H1 (cell line): Measurements from ENCODE around the gene OR13A1. TPM values are rescaled to one million over a fixed set of nuclear protein-coding genes. Genes with fewer than 3 reads are reported as not detected.
A peak's percentile ranks its signal among the peaks of the same experiment; 100 is the strongest.
"Not testable (repeated sequence)": the region's sequence is repeated elsewhere in the genome, so short reads cannot be mapped to it uniquely, and the experiment has no call there.

Experiments used
- CTCF ChIA-PET: fragments of 300-600 bp; sonication (Branson Sonifier 250); formaldehyde crosslinking; loops from one replicate; lab custom pipeline; 2021; ENCODE audit not compliant: partially characterized antibody; lab: Charles Lee
- POLR2A ChIA-PET: fragments of 300-600 bp; sonication (Branson Sonifier 250); formaldehyde crosslinking; loops from one replicate; lab custom pipeline; 2021; ENCODE audit warnings: inconsistent platforms; ENCODE audit not compliant: partially characterized antibody; lab: Charles Lee
- DNase-seq, 2 experiments: peaks; one replicate each; pipeline versions ENCODE4 v3.0.0 to v3.0.0-alpha.2; 2010 to 2022; ENCODE audit warnings: low spot score in 2 of 2, low read depth in 1 of 2, mixed read lengths in 1 of 2
- FAIRE-seq: peaks from 2 replicates; lab custom pipeline; 2011; peaks lifted over from hg19 to GRCh38; lab: Jason Lieb, UNC
- H2AFZ ChIP-seq: 2 replicates; pipeline ENCODE4 v1.8.1; 2012; ENCODE audit warnings: low read length, inconsistent platforms
- H2AK5ac ChIP-seq: 2 replicates; pipeline ENCODE4 v1.6.1; 2013; ENCODE audit warnings: low read depth, low read length
- H2BK120ac ChIP-seq: replicated peaks from 2 replicates; pipeline ENCODE3; 2013; ENCODE audit warnings: low read depth, low read length, inconsistent platforms
- H2BK12ac ChIP-seq: 2 replicates; pipeline ENCODE4 v1.6.1; 2013; ENCODE audit warnings: low read depth, low read length
- H2BK15ac ChIP-seq: 2 replicates; pipeline ENCODE4 v1.6.1; 2013; ENCODE audit warnings: low read length
- H2BK20ac ChIP-seq: 2 replicates; pipeline ENCODE4 v1.6.1; 2013; ENCODE audit warnings: low read length
- H2BK5ac ChIP-seq: 2 replicates; pipeline ENCODE4 v1.6.1; 2013; ENCODE audit warnings: low read depth, low read length
- H3K14ac ChIP-seq: 2 replicates; pipeline ENCODE4 v1.6.1; 2013; ENCODE audit warnings: inconsistent platforms; ENCODE audit not compliant: insufficient read length
- H3K18ac ChIP-seq: 2 replicates; pipeline ENCODE4 v1.6.1; 2013; ENCODE audit warnings: low read length; ENCODE audit errors: extremely low read depth
- H3K23ac ChIP-seq: 2 replicates; pipeline ENCODE4 v1.6.1; 2013; ENCODE audit warnings: inconsistent platforms; ENCODE audit not compliant: insufficient read length
- H3K23me2 ChIP-seq: 2 replicates; pipeline ENCODE4 v1.6.1; 2013; ENCODE audit warnings: low read depth, low read length
- H3K27ac ChIP-seq: 2 replicates; pipeline ENCODE4 v1.6.1; 2011; ENCODE audit warnings: low read depth, low read length, inconsistent platforms
- H3K27me3 ChIP-seq, 4 experiments: replicated peaks in 1 of 4; 1 replicate in 1 of 4; 2 replicates in 3 of 4; pipeline versions ENCODE4 v1.6.1 to v1.8.1; 2011 to 2013; ENCODE audit warnings: low read length in 3 of 4, mild to moderate bottlenecking in 3 of 4, inconsistent platforms in 2 of 4, mixed read lengths in 2 of 4, moderate library complexity in 1 of 4; ENCODE audit not compliant: control insufficient read depth in 3 of 4, insufficient read depth in 3 of 4; ENCODE audit errors: extremely low read depth in 1 of 4
- H3K36me3 ChIP-seq, 4 experiments: 2 replicates each; pipeline versions ENCODE4 v1.6.1 to v1.8.1; 2011 to 2013; ENCODE audit warnings: mild to moderate bottlenecking in 4 of 4, low read length in 3 of 4, moderate library complexity in 2 of 4, control low read depth in 1 of 4, inconsistent platforms in 1 of 4; ENCODE audit not compliant: insufficient read depth in 4 of 4, control insufficient read depth in 2 of 4
- H3K4ac ChIP-seq: replicated peaks from 2 replicates; pipeline ENCODE3; 2013; ENCODE audit warnings: low read length, low read depth, mixed read lengths, inconsistent platforms; ENCODE audit not compliant: insufficient read length
- H3K4me1 ChIP-seq, 4 experiments: replicated peaks in 1 of 4; 1 replicate in 1 of 4; 2 replicates in 3 of 4; pipeline versions ENCODE4 v1.6.1 to v1.8.1; 2011 to 2013; ENCODE audit warnings: low read length in 3 of 4, inconsistent platforms in 2 of 4, mixed read lengths in 1 of 4; ENCODE audit not compliant: insufficient read depth in 4 of 4, control insufficient read depth in 3 of 4
- H3K4me2 ChIP-seq, 2 experiments: 2 replicates each; pipeline versions ENCODE4 v1.6.1 to v1.8.1; 2011 to 2013; ENCODE audit warnings: low read depth in 2 of 2, low read length in 2 of 2, control low read depth in 1 of 2, inconsistent platforms in 1 of 2, mild to moderate bottlenecking in 1 of 2; ENCODE audit not compliant: insufficient read depth in 1 of 2
- H3K4me3 ChIP-seq, 4 experiments: fragments of 200-600, 300-600 bp in 1 of 4; sonication (generic), shearing (Covaris generic), sonication (Bioruptor Twin) in 1 of 4; 2 replicates each; pipeline versions ENCODE4 v1.5.1 to v1.8.1; 2011 to 2016; ENCODE audit warnings: low read length in 4 of 4, low read depth in 3 of 4, control low read depth in 2 of 4, inconsistent platforms in 2 of 4, mild to moderate bottlenecking in 2 of 4, mixed read lengths in 1 of 4, moderate library complexity in 1 of 4; ENCODE audit not compliant: insufficient read depth in 2 of 4; ENCODE audit errors: extremely low read depth in 1 of 4
- H3K56ac ChIP-seq: replicated peaks from 2 replicates; pipeline ENCODE3; 2013; ENCODE audit warnings: low read depth, mild to moderate bottlenecking, mixed read lengths, low read length, inconsistent platforms; ENCODE audit not compliant: insufficient read length
- H3K79me1 ChIP-seq: 2 replicates; pipeline ENCODE4 v1.6.1; 2013; ENCODE audit warnings: low read depth, low read length, control low read depth
- H3K79me2 ChIP-seq, 2 experiments: 2 replicates each; pipeline versions ENCODE4 v1.6.1 to v1.8.1; 2012 to 2013; ENCODE audit warnings: low read length in 2 of 2, mild to moderate bottlenecking in 2 of 2, inconsistent platforms in 1 of 2; ENCODE audit not compliant: insufficient read depth in 2 of 2, control insufficient read depth in 1 of 2
- H3K9ac ChIP-seq, 4 experiments: replicated peaks in 1 of 4; 1 replicate in 1 of 4; 2 replicates in 3 of 4; pipeline versions ENCODE4 v1.6.1 to v1.8.1; 2011 to 2013; ENCODE audit warnings: low read depth in 3 of 4, low read length in 3 of 4, control low read depth in 2 of 4, mild to moderate bottlenecking in 2 of 4, moderate library complexity in 2 of 4, inconsistent platforms in 1 of 4; ENCODE audit errors: extremely low read depth in 1 of 4
- H3K9me3 ChIP-seq, 2 experiments: 2 replicates each; pipeline versions ENCODE4 v1.6.1 to v1.8.1; 2012 to 2013; ENCODE audit warnings: mild to moderate bottlenecking in 2 of 2, moderate library complexity in 2 of 2, control low read depth in 1 of 2, inconsistent platforms in 1 of 2, low read depth in 1 of 2, low read length in 1 of 2, mixed read lengths in 1 of 2; ENCODE audit not compliant: insufficient read depth in 2 of 2
- H4K20me1 ChIP-seq, 2 experiments: replicated peaks in 1 of 2; 2 replicates each; pipeline versions ENCODE3 to v1.8.1; 2011 to 2013; ENCODE audit warnings: inconsistent platforms in 2 of 2, low read length in 2 of 2, mild to moderate bottlenecking in 1 of 2; ENCODE audit not compliant: insufficient read depth in 2 of 2, control insufficient read depth in 1 of 2
- H4K5ac ChIP-seq: 2 replicates; pipeline ENCODE4 v1.6.1; 2013; ENCODE audit warnings: low read length, low read depth, mixed read lengths, inconsistent platforms; ENCODE audit not compliant: insufficient read length
- H4K8ac ChIP-seq: 2 replicates; pipeline ENCODE4 v1.8.0; 2013; ENCODE audit warnings: mild to moderate bottlenecking, moderate library complexity, low read length, inconsistent platforms; ENCODE audit not compliant: insufficient read depth; ENCODE audit errors: extremely low read depth
- H4K91ac ChIP-seq: replicated peaks from 2 replicates; pipeline ENCODE3; 2013; ENCODE audit warnings: low read length, mixed read lengths, inconsistent platforms; ENCODE audit not compliant: insufficient read length
- SRF ChIP-seq: IDR thresholded peaks from 2 replicates; pipeline ENCODE4 v1.6.1; 2011; ENCODE audit warnings: mild to moderate bottlenecking, low read depth, low read length, moderate library complexity
- WGBS, 2 experiments: shearing (Covaris generic) in 1 of 2; methylation state at CpG; one replicate each; pipeline versions ENCODE4 v1.1.6 to v1.1.7; 2013 to 2015; ENCODE audit warnings: low lambda C conversion rate in 2 of 2, mixed read lengths in 2 of 2, inconsistent platforms in 1 of 2, low coverage in 1 of 2, missing lambda C conversion rate in 1 of 2; ENCODE audit not compliant: insufficient replicate concordance in 2 of 2, insufficient coverage in 1 of 2, insufficient read length in 1 of 2; ENCODE audit errors: extremely low coverage in 1 of 2, missing lambda C conversion rate in 1 of 2; 5-methylcytosine and 5-hydroxymethylcytosine counted together
- polyA plus RNA-seq, 7 experiments: library from polyadenylated mRNA; depleted of rRNA in 3 of 7; stranded (reverse) in 5 of 7; unstranded in 2 of 7; fragments of >200 nt in 5 of 7; fragments of 200-250 nt in 2 of 7; gene quantifications; 1 replicate in 5 of 7; 2 replicates in 1 of 7; 4 replicates in 1 of 7; pipeline versions ENCODE4 v1.2.1 to v1.2.3, GENCODE V29; 2011 to 2013; ENCODE audit warnings: missing spikeins in 2 of 7, mixed read lengths in 2 of 7
- total RNA-seq: library from RNA; stranded (reverse); fragmentation: NEBNext Ultra II Directional; extraction: Animal tissue kit (Norgen Biotek cat#: 25700); gene quantifications from 2 replicates; pipeline ENCODE4 v1.2.1, GENCODE V29; 2021

The OR13A1 gene
- total and polyA plus RNA-seq, 2 of the 8 experiments (the other 6 are each of a cell fraction or from before 2014, with no cell fraction given) = 0.53 TPM; not detected in 1

DNA sequence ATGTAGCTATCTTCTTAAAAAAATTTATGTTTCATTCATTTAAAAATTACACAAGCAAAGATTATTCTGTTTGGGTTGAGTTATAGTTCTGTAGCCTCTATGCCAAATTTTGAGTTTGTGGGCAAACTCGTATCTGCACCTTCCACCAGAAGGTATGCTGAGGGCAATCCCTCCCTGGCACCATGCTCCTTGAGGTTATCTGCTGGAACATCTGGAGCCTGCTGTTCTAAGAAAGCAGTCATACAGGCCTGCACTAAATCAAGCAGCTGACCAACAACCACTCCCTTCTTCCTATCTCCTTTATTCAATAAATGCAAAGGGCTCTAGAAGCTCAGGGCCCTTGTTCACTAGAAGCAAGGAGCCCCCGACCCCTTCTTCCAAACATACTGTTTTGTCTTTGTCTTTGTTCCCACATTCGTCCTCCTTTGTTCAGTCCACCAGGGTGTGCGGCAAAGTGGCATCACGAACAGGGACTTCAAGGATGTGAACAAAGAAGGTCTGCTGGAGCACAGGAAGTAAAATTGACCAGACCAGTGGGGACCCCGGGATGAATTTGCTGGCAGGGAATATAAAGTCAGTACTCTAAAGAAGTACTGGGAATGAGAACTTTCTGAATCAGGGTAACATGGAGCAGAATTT, 36.4 kb downstream of the OR13A1 start:
- FAIRE-seq (no peak), DNase-seq (no peak)
- H2AFZ ChIP-seq = 0 out of 2 replicates have a peak overlapping the region, but pooled peaks have one; percentile 47
- H2BK5ac ChIP-seq = no peak overlapping the region
- no peak overlapping the region for H3K14ac ChIP-seq
- no peak overlapping the region for H2BK12ac ChIP-seq
- no peak overlapping the region for H4K8ac ChIP-seq
- H3K27ac ChIP-seq = no peak overlapping the region
- H3K4ac ChIP-seq = no peak overlapping the region
- no peaks in the 10 kb centered on the region for H3K79me1 ChIP-seq
- no peaks in the 10 kb centered on the region for H3K79me2 ChIP-seq
- no peak for TF ChIP-seq SRF
- H3K9me3 ChIP-seq = 0 out of 4 replicates have a peak, but pooled peaks cover 0 to 6% of the 10 kb centered on the region in 2 experiments
- H2BK20ac ChIP-seq = no peak overlapping the region
- H3K23ac ChIP-seq = no peak overlapping the region
- CTCF ChIA-PET = no interaction called here
- no peak overlapping the region for H3K9ac ChIP-seq
- H4K91ac ChIP-seq = no peak overlapping the region
- no peak overlapping the region for H3K56ac ChIP-seq
- no peaks in the 10 kb centered on the region for H3K27me3 ChIP-seq
- H4K20me1 ChIP-seq = no peaks in the 10 kb centered on the region
- H3K4me1 ChIP-seq = peaks cover 0 to 10% (median 7%) of the 10 kb centered on the region in 4 experiments; a peak in 4 of 7 replicates
- no peak overlapping the region for H3K18ac ChIP-seq
- no peak overlapping the region for H2BK120ac ChIP-seq
- H3K4me3 ChIP-seq = no peak overlapping the region
- no peak overlapping the region for H4K5ac ChIP-seq
- H3K4me2 ChIP-seq = no peak overlapping the region
- H2AK5ac ChIP-seq = no peak overlapping the region
- WGBS, 2 experiments = 76% methylated on average over 6 of the region's 6 CpGs; no CpG with 5 or more reads in 1 of the 2 experiments
- POLR2A ChIA-PET = no interaction called here
- H3K36me3 ChIP-seq = no peaks in the 10 kb centered on the region
- H2BK15ac ChIP-seq = no peak overlapping the region
- no peaks in the 10 kb centered on the region for H3K23me2 ChIP-seq

DNA sequence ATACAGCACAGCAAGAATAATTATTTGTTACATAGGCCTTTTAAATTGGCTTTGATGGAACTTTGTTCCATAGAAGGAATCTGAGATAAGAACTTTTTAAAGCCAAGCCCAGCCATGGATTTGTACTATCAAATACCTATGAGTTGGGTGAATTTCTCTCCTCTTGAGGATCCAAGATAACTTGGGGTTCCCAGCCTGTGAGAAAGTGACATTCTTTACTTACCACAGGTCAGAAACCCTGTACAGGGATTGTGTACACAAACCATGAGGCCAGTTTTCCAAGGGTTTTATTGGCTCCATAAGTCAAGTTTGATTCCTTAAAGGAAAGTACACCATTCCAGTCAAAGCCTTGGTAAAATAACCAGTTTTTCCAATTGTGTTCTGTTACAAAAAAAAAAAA, 39.3 kb downstream of the OR13A1 start:
- H3K27me3 ChIP-seq, H2BK20ac ChIP-seq, H2BK120ac ChIP-seq, FAIRE-seq, H3K36me3 ChIP-seq, H3K9ac ChIP-seq, H3K79me1 ChIP-seq, H3K4ac ChIP-seq, H3K79me2 ChIP-seq, CTCF ChIA-PET, H3K4me3 ChIP-seq, H4K8ac ChIP-seq, H3K4me2 ChIP-seq, H3K23ac ChIP-seq, H3K27ac ChIP-seq, H3K56ac ChIP-seq, POLR2A ChIA-PET, H3K4me1 ChIP-seq, H3K23me2 ChIP-seq, H2BK12ac ChIP-seq, H4K91ac ChIP-seq, H3K9me3 ChIP-seq, H2AFZ ChIP-seq, H2BK15ac ChIP-seq, H3K18ac ChIP-seq, H4K5ac ChIP-seq, H2AK5ac ChIP-seq, H4K20me1 ChIP-seq, H3K14ac ChIP-seq, H2BK5ac ChIP-seq, DNase-seq: not testable (repeated sequence)
